ENCODE data around the gene CETP. TPM values are rescaled to one million over a fixed set of nuclear protein-coding genes. Genes with fewer than 3 reads are reported as not detected.

CETP gene
- total and polyA plus RNA-seq, 2 of the 13 experiments (the other 11 are each of a cell fraction or from before 2014, with no cell fraction given) = 0.31 to 9.8 TPM

DNA sequence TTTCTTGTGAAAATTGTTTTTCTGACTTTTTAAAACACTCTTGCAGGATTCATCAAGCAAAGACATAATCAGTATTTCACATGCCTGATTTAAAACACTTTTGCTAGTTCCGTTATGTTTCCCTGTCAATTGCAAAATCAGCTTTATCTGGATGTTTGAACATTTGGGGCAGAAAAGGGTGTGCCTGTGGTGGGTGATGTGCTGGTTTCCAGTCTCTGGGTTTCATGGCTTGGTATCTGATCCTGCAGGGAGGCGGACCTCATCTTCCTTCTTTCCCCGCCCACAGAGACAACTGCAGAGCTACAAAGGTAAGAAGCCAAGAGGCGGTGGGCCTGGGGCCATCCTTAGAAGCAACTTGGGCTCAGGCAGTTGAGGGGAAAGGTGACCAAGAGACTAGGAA lies 69.4 kb downstream of the CETP start (continued):
- TF ChIP-seq ZNF281 (CRISPR knock-in tag; IDR thresholded peaks at IDR 0.05; ENCODE audit: borderline replicate concordance) (no peak), GTF2F1 (IDR thresholded peaks at IDR 0.05; ENCODE audit: low read length) (no peak), ZNF343 (CRISPR knock-in tag; IDR thresholded peaks at IDR 0.05) (no peak), ZNF382 (CRISPR knock-in tag; IDR thresholded peaks at IDR 0.05; ENCODE audit: borderline replicate concordance) (no peak), HNF4A (CRISPR knock-in tag; IDR thresholded peaks at IDR 0.05) (no peak)

DNA sequence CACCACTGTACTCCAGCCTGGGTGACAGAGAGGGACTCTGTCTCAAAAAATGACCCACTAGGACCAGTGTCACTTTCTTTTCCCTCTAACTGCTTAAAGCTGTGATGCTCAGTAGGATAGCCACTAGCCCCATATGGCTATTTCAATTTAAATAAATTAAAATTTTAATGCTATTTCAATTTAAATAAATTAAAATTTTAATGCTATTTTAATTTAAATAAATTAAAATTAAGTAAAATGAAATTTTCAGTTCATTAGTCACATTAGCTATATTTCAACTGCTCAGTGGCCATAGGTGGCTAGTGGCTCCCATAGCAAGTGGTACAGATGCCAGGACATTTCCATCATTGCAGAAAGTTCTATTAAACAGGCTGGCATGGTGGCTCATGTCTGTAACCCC lies 70.6 kb downstream of the CETP start:
- POLR2A ChIA-PET = no interaction called here
- BruUV-seq (replicated peaks) = no TSS peak
- TF ChIP-seq HDAC6 (IDR thresholded peaks at IDR 0.05; ENCODE audit: low read depth, low read length) (no peak), SRSF1 (optimal IDR thresholded peaks at IDR 0.05; ENCODE audit: low read depth, low read length) (no peak), U2AF1 (optimal IDR thresholded peaks at IDR 0.05; ENCODE audit: low read depth, low read length) (no peak)

More for the DNA sequence above, 70.6 kb downstream of the CETP start:
- FAIRE-seq = no peak
- Histone ChIP-seq H3K4me2 (ENCODE audit: low read depth, low read length) (no peak overlapping the region), H3K27me3 (ENCODE audit: control insufficient read depth in 1 of 2, insufficient read depth in 2 of 2, low read length in 2 of 2) (peaks cover 0 to 3% of the 10 kb centered on the region in 2 experiments; a peak in 1 of 5 replicates), H3K27ac (ENCODE audit: extremely low read length, insufficient read depth, low read length) (no peak overlapping the region), H3K79me2 (ENCODE audit: insufficient read depth, low read length) (no peaks in the 10 kb centered on the region), H2AFZ (ENCODE audit: low read length) (no peak overlapping the region), H4K20me1 (ENCODE audit: insufficient read depth, low read length) (no peaks in the 10 kb centered on the region), H3K9me3 (ENCODE audit: low read length) (no peaks in the 10 kb centered on the region), H3K9ac (ENCODE audit: insufficient read depth, low read depth, low read length) (no peak overlapping the region), H3K4me1 (ENCODE audit: insufficient read depth, low read length) (peaks cover 7% of the 10 kb centered on the region), H3K4me3 (replicated peaks in 1 of 3; ENCODE audit: insufficient read depth in 1 of 3, low read depth in 2 of 3, low read length in 3 of 3) (no peak overlapping the region), H3K36me3 (replicated peaks in 1 of 2; ENCODE audit: control insufficient read depth in 1 of 2, insufficient read depth in 2 of 2, low read length in 2 of 2) (no peaks in the 10 kb centered on the region)
- no peak for DNase-seq (ENCODE audit: low spot score)
- no peak for ATAC-seq
- CTCF ChIA-PET (ENCODE audit: low intra/inter-chr PET ratio, low total read pairs) = no interaction called here
- intact Hi-C loops (cut with micrococcal nuclease; ENCODE audit: unreplicated experiment) = no loop called here
- in situ Hi-C loops (cut with HindIII; ENCODE audit: extremely low pct_ligation_motif_present, low pct_unique_long_range_greater_than_20kb) = no loop called here
